EL (cell line): Measurements from ENCODE around the gene SIPA1L3.

Experiments
- DNase-seq: peaks from one replicate; pipeline ENCODE4 v3.0.0-alpha.2; 2016

Gene SIPA1L3

DNA sequence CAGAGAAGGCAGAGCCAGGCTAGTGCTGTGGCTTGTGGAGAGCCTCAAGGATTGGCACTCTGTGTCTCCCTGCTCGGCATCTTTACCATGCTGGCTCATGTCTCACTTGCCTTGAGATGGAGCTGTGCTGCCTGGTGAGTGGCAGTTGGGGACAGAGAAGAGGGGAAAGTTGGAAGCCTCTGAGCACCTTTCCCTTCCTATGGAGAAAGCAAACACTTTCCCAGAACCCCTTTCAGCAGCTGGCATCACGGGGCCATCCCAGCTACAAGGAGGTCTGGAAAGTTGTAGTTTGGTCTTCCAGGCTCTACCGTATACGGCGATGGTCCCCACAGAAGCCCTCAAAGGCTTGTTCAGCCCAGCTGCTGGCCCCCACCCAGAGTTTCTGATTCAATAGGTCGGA, 258.3 kb downstream of the SIPA1L3 start:
- DNase-seq = no peak

- no peak for DNase-seq
Measured at GRCh38 chr19:38168637-38169036, 261.6 kb downstream of the SIPA1L3 start.

DNA sequence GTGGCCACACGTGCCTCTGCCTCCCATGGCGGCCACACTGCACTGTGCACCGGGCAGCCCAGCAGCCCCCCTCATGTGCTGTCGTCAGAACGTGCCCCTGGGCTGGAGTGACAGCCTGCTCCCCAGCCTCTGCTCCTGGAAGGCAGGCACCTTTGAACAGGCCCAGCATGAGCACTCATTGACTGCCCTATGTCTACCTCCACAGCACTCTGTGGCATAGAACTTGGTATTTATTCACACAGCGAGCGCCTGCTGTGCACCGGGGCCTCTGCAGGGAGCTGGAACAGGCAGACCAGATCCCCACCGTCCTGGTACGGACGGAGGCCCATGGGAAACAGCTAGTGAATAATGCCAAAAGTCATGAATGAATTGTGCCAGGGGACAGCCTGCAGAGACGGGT, 263.3 kb downstream of the SIPA1L3 start:
- no peak for DNase-seq

GRCh38 chr19:38172001-38172400, 265.0 kb downstream of the SIPA1L3 start:
- DNase-seq = no peak

DNA sequence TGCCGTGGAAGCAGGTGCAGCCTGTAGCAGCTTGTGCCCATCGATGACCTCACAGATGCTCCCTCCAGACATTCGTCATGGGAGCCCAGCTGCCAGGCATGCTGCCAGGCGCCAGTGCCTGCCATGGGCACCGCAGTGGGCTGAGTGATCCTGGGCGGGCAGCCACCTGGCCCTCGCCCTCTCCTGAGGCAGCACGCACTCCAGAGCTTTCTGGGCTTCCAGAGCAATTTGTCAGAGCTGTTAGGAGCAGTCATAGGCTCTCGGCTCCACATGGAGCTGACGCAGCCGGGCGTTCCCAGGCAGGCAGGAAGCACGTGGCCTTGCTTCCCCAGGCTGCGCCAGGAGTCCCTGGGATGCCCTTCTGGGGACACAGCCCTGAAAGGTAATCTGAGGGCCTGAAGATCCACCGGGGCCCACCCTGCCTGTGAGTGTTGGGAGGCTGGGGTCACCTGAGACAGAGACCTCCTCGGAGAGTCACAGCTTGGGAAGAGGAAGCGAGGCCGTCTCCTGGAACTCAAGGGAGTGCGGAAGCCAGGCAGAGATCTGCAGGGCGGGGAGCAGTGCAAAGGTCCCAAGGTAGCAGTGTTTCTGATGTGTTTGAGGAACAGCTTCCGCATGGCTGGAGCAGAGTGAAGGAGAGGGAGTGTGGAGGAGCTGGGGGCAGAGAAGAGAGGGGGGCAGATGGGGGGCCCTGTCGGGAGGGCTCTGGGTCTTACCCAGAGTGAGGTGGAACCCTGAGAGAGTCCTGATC, 266.5 kb downstream of the SIPA1L3 start:
- no peak for DNase-seq

DNA sequence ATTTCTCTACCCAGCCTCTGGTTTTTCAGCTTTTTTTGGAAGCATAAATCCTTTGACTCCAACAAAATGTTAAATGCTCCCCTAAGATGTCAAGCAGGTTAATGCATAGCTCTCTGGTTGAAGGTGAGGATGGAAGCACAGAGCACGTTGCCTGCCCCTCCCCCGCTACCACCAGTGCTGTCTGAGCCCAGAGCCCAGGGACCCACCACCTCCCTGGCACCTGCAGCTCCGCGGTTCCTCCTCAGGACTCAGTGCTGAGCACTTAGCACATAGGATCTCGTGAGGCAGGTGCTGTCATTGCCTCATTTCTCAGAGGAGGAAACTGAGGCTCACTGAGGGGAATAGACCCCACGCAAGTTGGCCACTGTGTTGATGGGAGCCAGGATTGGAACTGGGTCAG, 268.4 kb downstream of the SIPA1L3 start:
- DNase-seq = no peak

DNA sequence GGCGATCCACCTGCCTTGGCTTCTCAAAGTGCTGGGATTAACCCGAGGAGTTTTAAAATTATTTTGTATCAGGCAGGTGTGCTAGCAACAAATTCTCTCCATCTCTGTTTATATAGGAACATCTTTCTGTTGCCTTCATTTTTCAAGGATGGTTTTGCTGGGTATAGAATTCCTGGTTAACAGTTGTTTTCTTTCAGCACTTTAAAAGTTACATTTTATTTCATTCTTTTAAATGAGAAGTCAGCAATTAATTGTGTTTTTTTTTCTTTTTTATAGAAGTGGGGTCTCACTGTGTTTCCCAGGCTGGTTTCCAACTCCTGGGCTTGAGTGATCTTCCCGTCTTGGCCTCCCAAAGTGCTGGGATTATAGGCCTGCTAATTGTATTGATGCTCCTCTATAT, 273.1 kb downstream of the SIPA1L3 start:
- no peak for DNase-seq

DNA sequence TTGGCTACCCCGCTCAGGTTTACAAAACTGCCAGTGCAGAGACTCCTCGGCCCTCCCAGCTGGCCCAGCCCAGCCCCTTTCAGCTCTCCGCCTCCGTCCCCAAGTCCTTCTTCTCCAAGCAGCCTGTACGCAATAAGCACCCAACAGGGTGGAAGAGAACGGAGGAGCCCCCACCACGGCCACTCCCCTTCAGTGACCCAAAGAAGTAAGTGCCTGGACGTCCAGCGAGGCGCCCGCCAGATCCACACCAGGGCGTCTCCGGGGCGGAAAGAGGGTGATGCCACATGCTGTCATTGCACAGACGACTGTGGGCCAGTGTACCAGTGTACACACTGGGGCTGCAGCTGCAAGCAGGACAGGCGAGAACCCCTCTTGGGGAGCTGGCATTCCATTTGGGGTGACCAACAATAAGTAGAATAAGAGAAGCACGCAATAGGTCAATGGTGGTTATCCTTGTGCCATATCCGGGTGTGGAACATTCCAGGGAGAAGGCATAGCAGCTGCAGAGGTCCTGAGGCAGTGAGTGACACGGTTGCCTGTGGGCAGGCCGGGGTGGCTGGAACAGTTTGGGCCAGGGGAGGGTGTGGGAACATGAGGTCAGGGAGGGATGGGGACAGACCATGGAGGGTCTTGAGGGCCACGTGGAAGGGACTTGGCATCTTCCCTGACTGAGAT, 275.7 kb downstream of the SIPA1L3 start:
- no peak for DNase-seq

DNA sequence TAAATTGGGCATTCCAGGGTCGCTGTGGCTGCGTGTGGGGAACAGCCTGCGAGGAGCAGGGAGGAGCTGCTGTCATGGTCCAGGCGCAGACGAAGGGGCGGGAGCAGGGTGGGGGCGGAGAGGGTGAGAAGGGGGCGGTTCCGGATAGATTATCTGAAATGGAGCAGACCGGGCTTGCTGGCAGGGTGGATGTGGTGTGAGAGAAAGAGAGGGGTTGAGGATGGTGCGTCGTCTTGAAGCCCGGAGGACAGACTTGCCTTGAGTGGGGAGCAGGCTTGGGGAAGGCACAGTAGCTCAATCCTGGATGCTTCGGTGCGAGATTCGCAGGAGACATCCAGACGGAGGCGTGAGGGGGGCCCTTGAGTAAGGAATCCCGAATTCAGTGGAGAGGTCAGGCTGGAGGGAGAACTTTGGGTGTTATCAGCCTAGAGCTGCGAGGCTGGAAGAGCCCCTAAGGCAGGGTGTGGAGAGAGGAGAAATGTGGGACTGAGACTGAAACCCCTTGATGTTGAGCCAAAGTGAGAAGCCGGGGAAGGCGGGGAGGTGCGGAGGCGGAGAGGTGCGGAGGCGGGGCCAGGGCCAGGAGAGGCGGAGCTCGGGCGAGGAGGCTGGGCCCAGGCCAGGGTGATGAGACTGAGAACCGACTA, 276.4 kb downstream of the SIPA1L3 start:
- DNase-seq = no peak

- DNase-seq = no peak
Measured at GRCh38 chr19:38184815-38185214, 277.8 kb downstream of the SIPA1L3 start.

DNA sequence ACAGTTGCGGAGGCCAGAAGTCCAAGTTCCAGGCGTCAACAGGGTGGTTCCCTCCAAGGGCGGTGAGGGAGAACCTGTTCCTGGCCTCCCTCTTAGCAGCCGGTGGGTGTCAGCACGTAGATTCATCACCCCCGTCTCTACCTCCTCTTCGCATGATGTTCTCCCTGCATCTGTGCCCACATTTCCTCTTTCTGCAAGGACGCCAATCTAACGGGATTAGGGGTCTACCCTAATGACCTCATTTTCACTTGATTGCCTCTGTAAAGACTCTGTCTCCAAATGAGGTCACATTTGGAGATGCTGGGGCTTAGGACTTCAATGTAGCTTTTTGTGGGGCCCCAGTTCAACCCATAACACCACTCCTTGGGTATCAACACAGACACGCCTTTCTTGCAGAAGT, 278.6 kb downstream of the SIPA1L3 start:
- no peak for DNase-seq

DNA sequence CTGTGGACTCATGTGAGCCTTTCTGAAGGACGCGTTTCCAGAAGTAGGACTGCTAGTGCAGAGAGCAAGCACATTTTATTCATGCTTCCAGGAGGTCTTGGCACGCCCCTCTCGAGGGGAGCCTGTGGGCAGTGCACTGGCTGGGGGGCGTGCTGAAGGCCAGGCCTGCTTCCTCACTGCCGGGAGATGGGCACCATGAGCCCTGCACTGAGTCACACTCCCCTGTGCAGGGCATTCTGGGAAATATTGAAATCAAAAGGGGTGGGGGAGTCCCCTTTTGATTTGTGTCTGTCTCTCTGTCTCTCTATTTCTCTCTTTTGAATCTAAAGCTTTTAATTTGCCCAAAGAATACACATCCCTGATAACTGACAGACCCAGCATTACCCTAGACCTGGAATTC, 283.1 kb downstream of the SIPA1L3 start:
- DNase-seq = no peak

- DNase-seq = no peak
Measured at GRCh38 chr19:38190793-38191192, 283.8 kb downstream of the SIPA1L3 start.

GRCh38 chr19:38191747-38192146, 284.7 kb downstream of the SIPA1L3 start:
- DNase-seq = no peak

DNA sequence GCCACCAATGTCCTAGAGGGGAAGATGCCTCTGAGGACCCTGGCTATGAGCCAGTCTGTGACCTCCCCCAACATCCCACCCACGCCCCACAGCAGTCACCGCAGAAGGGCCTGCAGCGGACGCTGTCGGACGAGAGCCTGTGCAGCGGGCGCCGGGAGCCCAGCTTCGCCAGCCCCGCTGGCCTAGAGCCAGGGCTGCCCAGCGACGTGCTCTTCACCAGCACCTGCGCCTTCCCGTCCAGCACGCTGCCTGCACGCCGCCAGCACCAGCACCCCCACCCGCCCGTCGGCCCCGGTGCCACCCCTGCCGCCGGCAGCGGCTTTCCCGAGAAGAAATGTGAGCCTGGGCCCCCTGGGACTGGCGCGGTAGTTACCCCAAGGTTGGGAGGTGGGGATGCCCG, 286.4 kb downstream of the SIPA1L3 start:
- DNase-seq = no peak

- DNase-seq = no peak
Measured at GRCh38 chr19:38194061-38194701, 287.2 kb downstream of the SIPA1L3 start.

- DNase-seq = no peak
Measured at GRCh38 chr19:38195237-38195636, 288.2 kb downstream of the SIPA1L3 start.

- DNase-seq = no peak
Measured at GRCh38 chr19:38196245-38196837, 289.3 kb downstream of the SIPA1L3 start.

GRCh38 chr19:38196948-38197656, 290.1 kb downstream of the SIPA1L3 start:
- DNase-seq = no peak

DNA sequence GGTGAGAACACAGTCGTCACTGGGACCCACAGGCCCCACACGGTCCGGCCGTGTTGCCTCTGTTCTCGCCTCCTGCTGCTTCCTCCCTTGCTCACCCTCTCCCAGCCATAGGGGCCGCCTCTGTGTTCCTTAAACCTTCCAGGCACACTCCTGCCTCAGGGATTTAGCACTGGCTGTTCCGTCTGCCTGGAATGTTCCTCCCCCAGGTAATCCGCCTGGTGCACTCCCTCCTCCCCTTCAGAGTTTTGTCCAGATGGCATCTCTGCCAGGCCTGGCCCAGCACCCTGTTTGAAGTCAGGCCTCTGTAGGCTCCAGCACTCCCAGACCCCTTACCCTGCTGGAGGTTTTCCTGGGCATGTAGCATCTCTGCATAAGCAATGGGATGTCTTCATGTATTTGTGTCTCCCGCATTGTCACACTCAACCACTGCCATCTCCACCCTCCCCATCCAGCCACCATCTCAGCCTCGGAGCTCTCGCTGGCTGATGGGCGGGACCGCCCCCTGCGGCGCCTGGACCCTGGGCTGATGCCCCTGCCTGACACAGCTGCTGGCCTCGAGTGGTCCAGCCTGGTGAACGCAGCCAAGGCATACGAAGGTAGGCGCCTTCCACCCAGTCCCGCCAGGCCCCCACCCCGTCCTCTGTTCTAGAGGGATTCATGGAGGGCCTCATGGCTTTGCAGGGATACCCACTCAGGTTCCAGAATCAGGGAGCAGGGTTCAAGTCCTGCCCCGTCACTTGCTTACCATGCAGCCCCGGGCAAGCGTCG, 291.1 kb downstream of the SIPA1L3 start:
- DNase-seq = no peak

GRCh38 chr19:38199340-38199739, 292.3 kb downstream of the SIPA1L3 start:
- DNase-seq = no peak

DNA sequence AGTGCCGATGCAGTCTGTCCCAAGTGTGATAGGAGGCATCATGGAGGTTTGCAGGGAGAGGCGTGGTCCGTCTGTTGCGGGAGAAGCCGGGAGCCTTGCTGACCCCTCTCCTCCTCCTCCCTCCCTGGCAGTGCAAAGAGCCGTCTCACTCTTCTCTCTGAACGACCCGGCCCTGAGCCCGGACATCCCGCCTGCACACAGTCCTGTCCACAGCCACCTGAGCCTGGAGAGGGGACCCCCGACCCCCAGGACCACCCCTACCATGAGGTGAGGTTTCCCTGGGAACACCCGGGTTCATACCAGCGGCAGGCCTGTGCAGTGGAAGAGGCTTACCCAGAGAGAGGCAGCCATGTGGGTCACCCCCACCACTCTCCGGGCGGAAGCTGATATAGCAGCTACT, 294.7 kb downstream of the SIPA1L3 start:
- no peak for DNase-seq
